HEK293 (cell line): ENCODE data around the gene PCDHGC4.

ENCODE experiments used
- CTCF ChIA-PET: fragments of 350-600 bp; formaldehyde crosslinking; extraction: SDS; loops from one replicate; lab custom pipeline; 2021; ENCODE audit warnings: antibody characterized with exemption; lab: Yijun Ruan, JAX
- POLR2A ChIA-PET: fragments of 300-600 bp; formaldehyde crosslinking; extraction: SDS; loops from one replicate; lab custom pipeline; 2020; ENCODE audit warnings: antibody characterized with exemption, inconsistent platforms; lab: Yijun Ruan, JAX
- H3K27ac ChIP-seq: fragments of 200-500 bp; sonication (Bioruptor generic); 2 replicates; pipeline ENCODE4 v1.5.1; 2014; ENCODE audit warnings: low read depth, low read length, control low read depth, inconsistent platforms; ENCODE audit errors: extremely low read depth
- H3K36me3 ChIP-seq, 2 experiments: fragments of 200-500 bp in 1 of 2; sonication (Bioruptor generic) in 1 of 2; 1 replicate in 1 of 2; 2 replicates in 1 of 2; pipeline ENCODE4 v1.5.1; 2014 to 2017; ENCODE audit warnings: inconsistent platforms in 2 of 2, low read length in 2 of 2; ENCODE audit not compliant: control insufficient read depth in 2 of 2, insufficient read depth in 1 of 2
- H3K4me1 ChIP-seq: fragments of 200-500 bp; sonication (Bioruptor generic); 2 replicates; pipeline ENCODE4 v1.5.1; 2014; ENCODE audit warnings: mild to moderate bottlenecking, low read length, inconsistent platforms; ENCODE audit not compliant: control insufficient read depth, insufficient read depth
- H3K4me3 ChIP-seq: 2 replicates; pipeline ENCODE4 v1.5.1; 2011; ENCODE audit warnings: low read depth, mild to moderate bottlenecking, control low read depth, low read length, moderate library complexity
- H3K9me3 ChIP-seq: fragments of 200-500 bp; sonication (Bioruptor generic); 2 replicates; pipeline ENCODE4 v1.5.1; 2014; ENCODE audit warnings: low read depth, low read length, inconsistent platforms; ENCODE audit not compliant: control insufficient read depth, insufficient read depth
- EGR2 ChIP-seq: fragments of 450-650 bp; formaldehyde crosslinking; IDR thresholded peaks from 2 replicates; pipeline ENCODE4 v1.5.1; 2016; ENCODE audit warnings: low read depth, missing biosample characterization, missing genetic modification characterization
- KLF1 ChIP-seq: fragments of 450-650 bp; formaldehyde crosslinking; IDR thresholded peaks from 2 replicates; pipeline ENCODE4 v1.5.1; 2016; ENCODE audit warnings: missing biosample characterization, missing genetic modification characterization
- KLF9 ChIP-seq: fragments of 450-650 bp; formaldehyde crosslinking; IDR thresholded peaks from 2 replicates; pipeline ENCODE4 v1.5.1; 2016; ENCODE audit warnings: missing biosample characterization, missing genetic modification characterization, low read depth
- MEIS1 ChIP-seq: sonication (generic); formaldehyde crosslinking; IDR thresholded peaks from 2 replicates; pipeline ENCODE4 v1.8.1; 2022; ENCODE audit warnings: missing genetic modification reagents, mild to moderate bottlenecking, borderline replicate concordance
- RBAK ChIP-seq: fragments of 450-650 bp; formaldehyde crosslinking; IDR thresholded peaks from 2 replicates; pipeline ENCODE4 v1.5.1; 2016; ENCODE audit warnings: missing biosample characterization, missing genetic modification characterization
- SALL2 ChIP-seq: fragments of 450-650 bp; formaldehyde crosslinking; IDR thresholded peaks from 2 replicates; pipeline ENCODE4 v1.5.0; 2017; ENCODE audit warnings: missing biosample characterization, mild to moderate bottlenecking, missing genetic modification characterization, borderline replicate concordance
- SCRT2 ChIP-seq: fragments of 450-650 bp; formaldehyde crosslinking; IDR thresholded peaks from 2 replicates; pipeline ENCODE4 v1.5.1; 2016; ENCODE audit warnings: missing biosample characterization, missing genetic modification characterization
- ZBTB7A ChIP-seq: fragments of 450-650 bp; formaldehyde crosslinking; IDR thresholded peaks from 2 replicates; pipeline ENCODE4 v1.5.1; 2016; ENCODE audit warnings: low read depth, missing biosample characterization, missing genetic modification characterization
- ZBTB8A ChIP-seq: fragments of 450-650 bp; formaldehyde crosslinking; IDR thresholded peaks from 2 replicates; pipeline ENCODE4 v1.5.1; 2016; ENCODE audit warnings: missing biosample characterization, missing genetic modification characterization
- ZFHX2 ChIP-seq: fragments of 450-650 bp; formaldehyde crosslinking; conservative IDR thresholded peaks from 2 replicates; pipeline ENCODE4 v1.5.1; 2016; ENCODE audit warnings: missing biosample characterization, missing genetic modification characterization
- ZNF133 ChIP-seq: fragments of 450-650 bp; formaldehyde crosslinking; IDR thresholded peaks from 2 replicates; pipeline ENCODE4 v1.5.1; 2016; ENCODE audit warnings: missing biosample characterization, missing genetic modification characterization
- ZNF146 ChIP-seq: fragments of 450-650 bp; formaldehyde crosslinking; IDR thresholded peaks from 2 replicates; pipeline ENCODE4 v1.5.1; 2016; ENCODE audit warnings: missing biosample characterization, missing genetic modification characterization
- ZNF19 ChIP-seq: fragments of 450-650 bp; formaldehyde crosslinking; IDR thresholded peaks from 2 replicates; pipeline ENCODE4; 2016; ENCODE audit warnings: missing biosample characterization, missing genetic modification characterization, low read depth
- ZNF366 ChIP-seq: fragments of 450-650 bp; formaldehyde crosslinking; conservative IDR thresholded peaks from 2 replicates; pipeline ENCODE4 v1.5.1; 2016; ENCODE audit warnings: missing biosample characterization, missing genetic modification characterization
- ZNF426 ChIP-seq: fragments of 450-650 bp; formaldehyde crosslinking; IDR thresholded peaks from 2 replicates; pipeline ENCODE4 v1.5.1; 2017; ENCODE audit warnings: missing biosample characterization, missing genetic modification characterization, mild to moderate bottlenecking, inconsistent platforms, moderate library complexity
- ZNF558 ChIP-seq: fragments of 450-650 bp; formaldehyde crosslinking; IDR thresholded peaks from 2 replicates; pipeline ENCODE4 v1.5.1; 2016; ENCODE audit warnings: missing biosample characterization, missing genetic modification characterization
- ZNF629 ChIP-seq: fragments of 450-650 bp; formaldehyde crosslinking; IDR thresholded peaks from 2 replicates; pipeline ENCODE4 v1.5.1; 2017; ENCODE audit warnings: missing biosample characterization, missing genetic modification characterization
- ZNF660 ChIP-seq: fragments of 450-650 bp; IDR thresholded peaks from 2 replicates; pipeline ENCODE4 v1.5.1; 2018; ENCODE audit warnings: missing biosample characterization, mild to moderate bottlenecking, missing genetic modification characterization
- ZNF664 ChIP-seq: fragments of 450-650 bp; formaldehyde crosslinking; IDR thresholded peaks from 2 replicates; pipeline ENCODE4 v1.5.1; 2016; ENCODE audit warnings: missing biosample characterization, missing genetic modification characterization
- ZNF843 ChIP-seq: fragments of 450-650 bp; formaldehyde crosslinking; IDR thresholded peaks from 2 replicates; pipeline ENCODE4 v1.5.1; 2016; ENCODE audit warnings: missing biosample characterization, missing genetic modification characterization
- TF ChIP-seq, protein P1 (sequence below): fragments of 450-650 bp; formaldehyde crosslinking; IDR thresholded peaks from 2 replicates; pipeline ENCODE4 v1.5.1; 2016; ENCODE audit warnings: missing biosample characterization, missing genetic modification characterization, low read depth
- TF ChIP-seq, protein P2 (sequence below): fragments of 450-650 bp; formaldehyde crosslinking; IDR thresholded peaks from 2 replicates; pipeline ENCODE4 v1.5.1; 2016; ENCODE audit warnings: missing biosample characterization, missing genetic modification characterization
- TF ChIP-seq, protein P3 (sequence below): fragments of 450-650 bp; formaldehyde crosslinking; IDR thresholded peaks from 2 replicates; pipeline ENCODE4 v1.5.1; 2016; ENCODE audit warnings: missing biosample characterization, missing genetic modification characterization

Gene PCDHGC4

DNA sequence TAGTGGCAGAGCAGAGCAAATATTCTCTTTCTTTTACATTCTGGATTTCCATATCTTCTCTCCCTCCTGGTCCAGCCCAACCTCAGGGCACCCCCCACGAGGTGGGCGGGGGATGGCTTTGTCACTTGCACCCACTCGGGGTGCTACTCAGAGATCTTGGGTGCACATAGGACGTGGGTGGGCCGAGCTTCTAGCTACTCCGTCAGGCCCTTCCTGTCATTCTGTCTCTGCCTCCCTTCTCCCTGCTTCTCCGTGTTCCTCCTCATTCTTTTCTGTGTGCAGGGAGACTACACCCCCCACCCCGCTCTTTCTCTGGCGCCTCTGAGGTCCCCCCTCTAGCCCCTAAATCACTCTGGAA, 23.6 kb downstream of the PCDHGC4 start (continued):
- no peak for TF ChIP-seq ZNF629 (tag by site-specific recombination)
- TF ChIP-seq KLF9 (tag by site-specific recombination) = no peak
- TF ChIP-seq ZNF133 (tag by site-specific recombination) = no peak
- TF ChIP-seq, protein P1, sequence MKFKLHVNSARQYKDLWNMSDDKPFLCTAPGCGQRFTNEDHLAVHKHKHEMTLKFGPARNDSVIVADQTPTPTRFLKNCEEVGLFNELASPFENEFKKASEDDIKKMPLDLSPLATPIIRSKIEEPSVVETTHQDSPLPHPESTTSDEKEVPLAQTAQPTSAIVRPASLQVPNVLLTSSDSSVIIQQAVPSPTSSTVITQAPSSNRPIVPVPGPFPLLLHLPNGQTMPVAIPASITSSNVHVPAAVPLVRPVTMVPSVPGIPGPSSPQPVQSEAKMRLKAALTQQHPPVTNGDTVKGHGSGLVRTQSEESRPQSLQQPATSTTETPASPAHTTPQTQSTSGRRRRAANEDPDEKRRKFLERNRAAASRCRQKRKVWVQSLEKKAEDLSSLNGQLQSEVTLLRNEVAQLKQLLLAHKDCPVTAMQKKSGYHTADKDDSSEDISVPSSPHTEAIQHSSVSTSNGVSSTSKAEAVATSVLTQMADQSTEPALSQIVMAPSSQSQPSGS (tag by site-specific recombination) = no peak
- TF ChIP-seq ZBTB8A (tag by site-specific recombination) = no peak
- no peak for TF ChIP-seq ZNF19
- TF ChIP-seq, protein P2, sequence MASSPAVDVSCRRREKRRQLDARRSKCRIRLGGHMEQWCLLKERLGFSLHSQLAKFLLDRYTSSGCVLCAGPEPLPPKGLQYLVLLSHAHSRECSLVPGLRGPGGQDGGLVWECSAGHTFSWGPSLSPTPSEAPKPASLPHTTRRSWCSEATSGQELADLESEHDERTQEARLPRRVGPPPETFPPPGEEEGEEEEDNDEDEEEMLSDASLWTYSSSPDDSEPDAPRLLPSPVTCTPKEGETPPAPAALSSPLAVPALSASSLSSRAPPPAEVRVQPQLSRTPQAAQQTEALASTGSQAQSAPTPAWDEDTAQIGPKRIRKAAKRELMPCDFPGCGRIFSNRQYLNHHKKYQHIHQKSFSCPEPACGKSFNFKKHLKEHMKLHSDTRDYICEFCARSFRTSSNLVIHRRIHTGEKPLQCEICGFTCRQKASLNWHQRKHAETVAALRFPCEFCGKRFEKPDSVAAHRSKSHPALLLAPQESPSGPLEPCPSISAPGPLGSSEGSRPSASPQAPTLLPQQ (tag by site-specific recombination) = no peak
- no peak for TF ChIP-seq ZBTB7A
- no peak for TF ChIP-seq ZNF366
- TF ChIP-seq SALL2 (tag by site-specific recombination) = no peak

DNA sequence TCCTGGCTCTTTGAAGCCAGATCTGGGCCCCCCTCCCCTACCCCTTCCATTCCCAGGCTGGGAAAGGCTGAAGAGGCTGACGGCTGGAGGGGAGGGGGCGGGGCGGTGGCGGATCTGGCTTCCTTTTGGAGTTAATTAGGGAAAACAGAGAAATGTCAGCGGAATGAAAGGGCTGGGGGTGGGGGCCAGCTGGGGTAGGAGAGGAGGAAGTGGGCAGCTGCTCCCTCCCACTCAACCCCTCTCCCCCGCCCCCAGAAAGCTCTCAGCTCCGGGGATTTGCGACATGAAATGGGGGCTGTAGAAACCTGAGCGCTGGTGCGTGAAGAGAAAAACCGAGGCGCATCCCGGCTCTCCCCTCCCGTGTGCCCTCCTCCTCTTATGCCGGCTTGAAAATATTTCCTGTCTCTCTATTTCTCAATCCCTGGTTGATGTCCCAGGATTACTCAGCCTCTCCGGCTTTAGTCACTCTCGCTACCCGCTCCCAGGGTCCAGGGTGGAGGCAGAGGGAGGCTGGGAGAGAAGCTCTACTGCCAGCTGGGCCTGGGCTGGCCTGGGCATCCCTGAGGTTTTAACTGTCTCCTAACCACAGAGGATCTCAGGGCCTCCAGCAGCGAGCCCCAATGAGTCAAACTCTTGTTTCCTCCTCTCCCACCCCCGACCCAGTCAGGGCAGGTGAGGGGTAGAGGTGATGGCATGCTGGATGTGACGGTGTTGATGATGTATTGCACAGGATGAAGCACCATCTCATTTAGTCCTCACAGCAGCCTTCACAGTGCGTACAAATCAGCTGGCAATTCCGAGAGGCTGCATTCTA, 24.2 kb downstream of the PCDHGC4 start:
- no peak overlapping the region for H3K4me3 ChIP-seq
- POLR2A ChIA-PET = interaction anchor here (1.8 kb wide), 1 partner anchor 33 kb away, joined by 7 read pairs; the partner anchor contains the start of gene PCDHGC3
- peak; percentile 72; the same call in 1 of the 2 replicates for TF ChIP-seq ZNF664
- no peak for TF ChIP-seq MEIS1 (CRISPR knock-in tag)
- TF ChIP-seq, protein P2 (tag by site-specific recombination) = no peak
- no peak for TF ChIP-seq ZNF146
- TF ChIP-seq ZFHX2 (tag by site-specific recombination) = peak; percentile 71
- TF ChIP-seq KLF1 (tag by site-specific recombination) = no peak
- TF ChIP-seq SCRT2 = no peak
- TF ChIP-seq ZNF843 (tag by site-specific recombination) = no peak
- TF ChIP-seq EGR2 (tag by site-specific recombination) = peak; percentile 52
- no peak overlapping the region for H3K27ac ChIP-seq
- CTCF ChIA-PET = interaction anchor here (0.6 to 1.7 kb wide), 5 partner anchors 8 to 408 kb away, joined by 3 to 9 read pairs (median 7); partner anchors contain the start of gene PCDHGA11
- H3K36me3 ChIP-seq = peaks cover 0 to 13% of the 10 kb centered on the region in 2 experiments; a peak in 1 of 3 replicates
- no peaks in the 10 kb centered on the region for H3K9me3 ChIP-seq
- H3K4me1 ChIP-seq = no peaks in the 10 kb centered on the region; the same call in 1 of the 2 replicates

DNA sequence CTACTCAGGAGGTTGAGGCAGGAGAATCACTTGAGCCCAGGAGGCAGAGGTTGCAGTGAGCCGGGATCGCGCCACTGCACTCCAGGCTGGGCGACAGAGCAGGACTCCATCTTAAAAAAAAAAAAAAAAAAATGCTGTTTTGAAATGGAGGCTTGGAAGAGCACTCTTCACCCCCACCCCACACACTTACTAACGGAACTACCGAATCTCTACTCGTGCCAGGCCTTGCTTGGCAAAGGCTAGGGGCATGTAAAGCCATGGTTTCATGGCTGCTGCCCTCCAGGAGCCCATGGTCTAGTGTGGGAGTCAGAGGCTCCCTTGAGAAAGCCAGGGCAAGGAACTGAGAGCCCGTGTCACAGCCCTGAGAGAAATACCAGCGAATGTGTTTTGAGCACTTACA, 25.3 kb downstream of the PCDHGC4 start:
- ChIA-PET POLR2A (no interaction called here), CTCF (interaction anchor here (0.6 to 1.7 kb wide), 7 partner anchors 10 to 113 kb away, joined by 3 to 7 read pairs (median 3); partner anchors contain the start of gene PCDHGC3)
- Histone ChIP-seq H3K4me1 (no peaks in the 10 kb centered on the region; the same call in 1 of the 2 replicates), H3K36me3 (peaks cover 0 to 16% of the 10 kb centered on the region in 2 experiments; a peak in 1 of 3 replicates), H3K27ac (no peak overlapping the region), H3K4me3 (no peak overlapping the region), H3K9me3 (no peaks in the 10 kb centered on the region)
- TF ChIP-seq ZNF558 (tag by site-specific recombination) = no peak
- TF ChIP-seq ZNF426 (tag by site-specific recombination) = no peak
- TF ChIP-seq ZNF660 = no peak
- no peak for TF ChIP-seq RBAK (tag by site-specific recombination)
- TF ChIP-seq, protein P3, sequence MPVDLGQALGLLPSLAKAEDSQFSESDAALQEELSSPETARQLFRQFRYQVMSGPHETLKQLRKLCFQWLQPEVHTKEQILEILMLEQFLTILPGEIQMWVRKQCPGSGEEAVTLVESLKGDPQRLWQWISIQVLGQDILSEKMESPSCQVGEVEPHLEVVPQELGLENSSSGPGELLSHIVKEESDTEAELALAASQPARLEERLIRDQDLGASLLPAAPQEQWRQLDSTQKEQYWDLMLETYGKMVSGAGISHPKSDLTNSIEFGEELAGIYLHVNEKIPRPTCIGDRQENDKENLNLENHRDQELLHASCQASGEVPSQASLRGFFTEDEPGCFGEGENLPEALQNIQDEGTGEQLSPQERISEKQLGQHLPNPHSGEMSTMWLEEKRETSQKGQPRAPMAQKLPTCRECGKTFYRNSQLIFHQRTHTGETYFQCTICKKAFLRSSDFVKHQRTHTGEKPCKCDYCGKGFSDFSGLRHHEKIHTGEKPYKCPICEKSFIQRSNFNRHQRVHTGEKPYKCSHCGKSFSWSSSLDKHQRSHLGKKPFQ (tag by site-specific recombination) = no peak
